Glutamatergic neuron (in vitro differentiated cells): Measurements from ENCODE around the gene CLEC6A. TPM values are rescaled to one million over a fixed set of nuclear protein-coding genes. Genes with fewer than 3 reads are reported as not detected.

Source experiments
- DNase-seq: peaks from one replicate; pipeline ENCODE4 v3.0.0; 2022
- H3K27ac Mint-ChIP-seq: one replicate; pipeline ENCODE4 v1.8.0; 2020; ENCODE audit warnings: mild to moderate bottlenecking, mixed read lengths, inconsistent platforms; ENCODE audit not compliant: unreplicated experiment
- H3K27me3 Mint-ChIP-seq: one replicate; pipeline ENCODE4 v1.8.0; 2020; ENCODE audit warnings: mild to moderate bottlenecking, moderate library complexity, mixed read lengths, inconsistent platforms; ENCODE audit not compliant: unreplicated experiment
- H3K36me3 Mint-ChIP-seq: one replicate; pipeline ENCODE4 v1.8.0; 2020; ENCODE audit warnings: mild to moderate bottlenecking, mixed read lengths, inconsistent platforms; ENCODE audit not compliant: unreplicated experiment
- H3K4me1 Mint-ChIP-seq: one replicate; pipeline ENCODE4 v1.8.0; 2020; ENCODE audit warnings: mild to moderate bottlenecking, low read depth, mixed read lengths, inconsistent platforms; ENCODE audit not compliant: unreplicated experiment
- H3K4me3 Mint-ChIP-seq: one replicate; pipeline ENCODE4 v1.8.0; 2020; ENCODE audit warnings: mild to moderate bottlenecking, mixed read lengths, inconsistent platforms; ENCODE audit not compliant: unreplicated experiment
- H3K9me3 Mint-ChIP-seq: one replicate; pipeline ENCODE4 v1.8.0; 2020; ENCODE audit warnings: mild to moderate bottlenecking, moderate library complexity, mixed read lengths, inconsistent platforms; ENCODE audit not compliant: unreplicated experiment
- CTCF ChIP-seq: fragments of 200-600 bp; sonication (generic); IDR thresholded peaks from one replicate; pipeline ENCODE4 v1.5.0; 2021; ENCODE audit not compliant: partially characterized antibody, unreplicated experiment
- total RNA-seq: library from RNA; stranded (reverse); fragmentation: NEBNext Ultra II Directional; extraction: Animal tissue kit (Norgen Biotek cat#: 25700); gene quantifications from one replicate; pipeline ENCODE4 v1.2.1, GENCODE V29; 2021; ENCODE audit not compliant: unreplicated experiment

CLEC6A gene
- total RNA-seq, 1 donor from 2014 or later = not detected

GRCh38 chr12:8519171-8519570 is 63.4 kb downstream of the CLEC6A start:
- no peak for TF ChIP-seq CTCF
- DNase-seq = no peak
- no peak overlapping the region for H3K4me3 Mint-ChIP-seq
- H3K9me3 Mint-ChIP-seq = peaks cover 2% of the 10 kb centered on the region
- H3K27me3 Mint-ChIP-seq = no peaks in the 10 kb centered on the region
- H3K4me1 Mint-ChIP-seq = no peaks in the 10 kb centered on the region
- no peak overlapping the region for H3K27ac Mint-ChIP-seq
- no peaks in the 10 kb centered on the region for H3K36me3 Mint-ChIP-seq

GRCh38 chr12:8527250-8528130 is 71.7 kb downstream of the CLEC6A start:
- no peak overlapping the region for H3K27ac Mint-ChIP-seq
- no peak for DNase-seq
- H3K27me3 Mint-ChIP-seq = no peaks in the 10 kb centered on the region

More at GRCh38 chr12:8527250-8528130, 71.7 kb downstream of the CLEC6A start:
- H3K36me3 Mint-ChIP-seq = peaks cover 5% of the 10 kb centered on the region
- no peak overlapping the region for H3K4me3 Mint-ChIP-seq
- no peak for TF ChIP-seq CTCF
- peaks cover 2% of the 10 kb centered on the region for H3K9me3 Mint-ChIP-seq
- H3K4me1 Mint-ChIP-seq = no peaks in the 10 kb centered on the region

Other genes starting within 250 kb of the CLEC6A start
- gene FAM90A1, start 228.3 kb upstream of the CLEC6A start, total RNA-seq = 0.54 TPM
- not detected for gene CLEC4D, start 57.5 kb downstream of the CLEC6A start, total RNA-seq
- not detected for gene CLEC4E, start 84.9 kb downstream of the CLEC6A start, total RNA-seq
- gene AICDA, start 156.9 kb downstream of the CLEC6A start, total RNA-seq = not detected
- not detected for gene MFAP5, start 206.9 kb downstream of the CLEC6A start, total RNA-seq
- gene RIMKLB, start 242.0 kb downstream of the CLEC6A start, total RNA-seq = 55.7 TPM